Neural cell (in vitro differentiated cells): ENCODE measurements around the gene SLC29A2. TPM values are rescaled to one million over a fixed set of nuclear protein-coding genes. Genes with fewer than 3 reads are reported as not detected.

Source experiments
- H2AFZ ChIP-seq: fragments of 200-600, 300-800 bp; sonication (generic), shearing (Covaris generic); 2 replicates; pipeline ENCODE4 v1.6.0; 2014; ENCODE audit warnings: low read depth, mild to moderate bottlenecking, antibody characterized with exemption, low read length, moderate library complexity
- H3F3A ChIP-seq: fragments of 200-600 bp; shearing (Covaris generic); 2 replicates; pipeline ENCODE4 v1.6.1; 2016; ENCODE audit warnings: mild to moderate bottlenecking, moderate library complexity, mixed read lengths, antibody characterized with exemption, low read length; ENCODE audit not compliant: insufficient read depth, poor library complexity, severe bottlenecking
- H3K27ac ChIP-seq: fragments of 200-600, 300-800 bp; sonication (generic), shearing (Covaris generic); 2 replicates; pipeline ENCODE4 v1.5.1; 2014; ENCODE audit warnings: mild to moderate bottlenecking, low read length, moderate library complexity
- H3K27me3 ChIP-seq: fragments of 300-800, 200-600 bp; sonication (generic), shearing (Covaris generic); 2 replicates; pipeline ENCODE4 v1.6.0; 2014; ENCODE audit warnings: mild to moderate bottlenecking, low read depth, low read length, moderate library complexity; ENCODE audit not compliant: insufficient read depth
- H3K36me3 ChIP-seq: fragments of 300-800, 200-600 bp; sonication (generic), shearing (Covaris generic); 2 replicates; pipeline ENCODE4 v1.5.1; 2014; ENCODE audit warnings: mild to moderate bottlenecking, antibody characterized with exemption, low read length, moderate library complexity; ENCODE audit not compliant: insufficient read depth
- H3K4me2 ChIP-seq: fragments of 300-800, 200-600 bp; sonication (generic), shearing (Covaris generic); 2 replicates; pipeline ENCODE4 v1.6.0; 2014; ENCODE audit warnings: mild to moderate bottlenecking, low read length
- H3K4me3 ChIP-seq: fragments of 300-800, 200-600 bp; sonication (generic), shearing (Covaris generic); 2 replicates; pipeline ENCODE4 v1.5.1; 2014; ENCODE audit warnings: mild to moderate bottlenecking, low read length, moderate library complexity
- H3K79me2 ChIP-seq: fragments of 200-600 bp; shearing (Covaris generic); replicated peaks from 2 replicates; pipeline ENCODE4 v1.6.0; 2014; ENCODE audit warnings: mild to moderate bottlenecking, low read length, moderate library complexity; ENCODE audit not compliant: insufficient read depth
- H3K9ac ChIP-seq: fragments of 300-800, 200-600 bp; sonication (generic), shearing (Covaris generic); 2 replicates; pipeline ENCODE4 v1.6.1; 2016; ENCODE audit warnings: mild to moderate bottlenecking, low read length, mixed read lengths
- H3K9me2 ChIP-seq: fragments of 200-600 bp; shearing (Covaris generic); 2 replicates; pipeline ENCODE4 v1.6.1; 2016; ENCODE audit warnings: mild to moderate bottlenecking, low read length, mixed read lengths; ENCODE audit not compliant: insufficient read depth
- H3K9me3 ChIP-seq: fragments of 200-600, 300-800 bp; sonication (generic), shearing (Covaris generic); 2 replicates; pipeline ENCODE4 v1.6.1; 2016; ENCODE audit warnings: mild to moderate bottlenecking, mixed run types, low read length, moderate library complexity, mixed read lengths
- H4K20me1 ChIP-seq: fragments of 200-600 bp; shearing (Covaris generic); 2 replicates; pipeline ENCODE4 v1.6.1; 2016; ENCODE audit warnings: mild to moderate bottlenecking, mixed run types; ENCODE audit not compliant: insufficient read depth
- EP300 ChIP-seq: fragments of 450-650 bp; conservative IDR thresholded peaks from 2 replicates; pipeline ENCODE4 v1.6.1; 2014; ENCODE audit warnings: antibody characterized with exemption, mild to moderate bottlenecking, moderate library complexity; ENCODE audit not compliant: poor library complexity, severe bottlenecking
- EZH2 ChIP-seq: fragments of 200-600, 300-800 bp; shearing (Covaris generic), sonication (generic); IDR thresholded peaks from 2 replicates; pipeline ENCODE4 v1.6.1; 2014; ENCODE audit warnings: antibody characterized with exemption, low read length, borderline replicate concordance, mild to moderate bottlenecking; ENCODE audit not compliant: insufficient read depth, poor library complexity, severe bottlenecking
- MXI1 ChIP-seq: fragments of 450-650 bp; conservative IDR thresholded peaks from 2 replicates; pipeline ENCODE4 v1.6.1; 2014; ENCODE audit warnings: antibody characterized with exemption, mild to moderate bottlenecking; ENCODE audit not compliant: poor library complexity, severe bottlenecking
- POLR2AphosphoS5 ChIP-seq: IDR thresholded peaks from 2 replicates; pipeline ENCODE4 v1.6.1; 2012
- RAD21 ChIP-seq: fragments of 450-650 bp; conservative IDR thresholded peaks from 2 replicates; pipeline ENCODE4 v1.6.1; 2014; ENCODE audit warnings: antibody characterized with exemption, mild to moderate bottlenecking, moderate library complexity
- REST ChIP-seq: IDR thresholded peaks from 2 replicates; pipeline ENCODE4 v1.6.1; 2012; ENCODE audit warnings: borderline replicate concordance
- TAF1 ChIP-seq: IDR thresholded peaks from 2 replicates; pipeline ENCODE4 v1.6.1; 2012; ENCODE audit warnings: low read depth
- polyA plus RNA-seq: library from polyadenylated mRNA; depleted of rRNA; stranded (reverse); fragments of >200 nt; gene quantifications from 2 replicates; pipeline ENCODE4 v1.2.3, GENCODE V29; 2014

Gene SLC29A2
- polyA plus RNA-seq, 1 donor from 2014 or later, result 1.7 TPM

GRCh38 chr11:66344550-66345315 lies 26.8 kb downstream of the SLC29A2 start, which contains the start of gene BRMS1 (continued):
- TF ChIP-seq REST, result no peak

GRCh38 chr11:66343176-66343575 lies 28.4 kb downstream of the SLC29A2 start:
- no peaks in the 10 kb centered on the region for H3K9me3 ChIP-seq
- no peak overlapping the region for H3K9ac ChIP-seq
- H2AFZ ChIP-seq, result no peak overlapping the region
- H3K27ac ChIP-seq, result no peak overlapping the region
- peaks cover 31% of the 10 kb centered on the region for H3K79me2 ChIP-seq
- H3K9me2 ChIP-seq, result no peaks in the 10 kb centered on the region
- no peaks in the 10 kb centered on the region for H4K20me1 ChIP-seq
- H3K36me3 ChIP-seq, result no peaks in the 10 kb centered on the region
- TF ChIP-seq EP300 (no peak), POLR2AphosphoS5 (no peak), MXI1 (no peak), EZH2 (no peak), TAF1 (no peak)
- H3F3A ChIP-seq, result peaks cover 3% of the 10 kb centered on the region
- H3K4me3 ChIP-seq, result peak overlapping the region; percentile 100
- H3K27me3 ChIP-seq, result no peaks in the 10 kb centered on the region
- H3K4me2 ChIP-seq, result no peak overlapping the region

GRCh38 chr11:66341502-66342126 lies 29.9 kb downstream of the SLC29A2 start:
- Histone ChIP-seq H3F3A (peaks cover 3% of the 10 kb centered on the region), H3K36me3 (no peaks in the 10 kb centered on the region), H2AFZ (no peak overlapping the region), H3K9me2 (no peaks in the 10 kb centered on the region), H3K27ac (no peak overlapping the region), H3K4me3 (no peak overlapping the region), H3K9ac (no peak overlapping the region), H3K4me2 (no peak overlapping the region), H3K79me2 (peaks cover 30% of the 10 kb centered on the region), H4K20me1 (no peaks in the 10 kb centered on the region), H3K27me3 (no peaks in the 10 kb centered on the region), H3K9me3 (no peaks in the 10 kb centered on the region)
- TF ChIP-seq TAF1 (no peak), RAD21 (no peak), POLR2AphosphoS5 (no peak)
